Common myeloid progenitor, CD34-positive (primary cell): Measurements from ENCODE around the gene ZNF213.
"Not testable (repeated sequence)": the region's sequence is repeated elsewhere in the genome, so short reads cannot be mapped to it uniquely, and the experiment has no call there.

Experiments
- CTCF ChIA-PET: fragments of 350-600 bp; sonication (Branson Sonifier 250); formaldehyde crosslinking; loops from one replicate; lab custom pipeline; 2021; ENCODE audit warnings: antibody characterized with exemption; lab: Charles Lee
- POLR2A ChIA-PET: fragments of 350-600 bp; sonication (Branson Sonifier 250); formaldehyde crosslinking; loops from one replicate; lab custom pipeline; 2021; ENCODE audit warnings: antibody characterized with exemption; lab: Charles Lee
- DNase-seq, 3 donors: peaks; one replicate each; pipeline versions ENCODE4 v3.0.0 to v3.0.0-alpha.2; 2013
- H3K27ac ChIP-seq, 2 experiments: 1 replicate in 1 of 2; 2 replicates in 1 of 2; pipeline ENCODE4 v1.7.0; 2013; ENCODE audit warnings: inconsistent platforms in 2 of 2, low read length in 2 of 2, mild to moderate bottlenecking in 2 of 2, low read depth in 1 of 2, moderate library complexity in 1 of 2; ENCODE audit not compliant: severe bottlenecking in 2 of 2, insufficient read depth in 1 of 2, poor library complexity in 1 of 2
- H3K27me3 ChIP-seq, 5 experiments: replicated peaks in 2 of 5; 1 replicate in 3 of 5; 2 replicates in 2 of 5; pipeline versions ENCODE4 v1.6.1 to v1.7.0; 2013; ENCODE audit warnings: low read length in 4 of 5, mild to moderate bottlenecking in 2 of 5, moderate library complexity in 2 of 5, inconsistent platforms in 1 of 5; ENCODE audit not compliant: insufficient read depth in 5 of 5, control insufficient read depth in 4 of 5
- H3K36me3 ChIP-seq, 4 experiments: 1 replicate in 2 of 4; 2 replicates in 2 of 4; pipeline versions ENCODE4 v1.6.1 to v1.7.0; 2013; ENCODE audit warnings: low read length in 3 of 4, control low read depth in 1 of 4, mild to moderate bottlenecking in 1 of 4; ENCODE audit not compliant: control insufficient read depth in 4 of 4, insufficient read depth in 4 of 4
- H3K4me1 ChIP-seq, 4 experiments: 1 replicate in 3 of 4; 2 replicates in 1 of 4; pipeline versions ENCODE4 v1.6.1 to v1.7.1; 2013; ENCODE audit warnings: low read length in 3 of 4, mild to moderate bottlenecking in 3 of 4, control low read depth in 1 of 4, inconsistent platforms in 1 of 4, moderate library complexity in 1 of 4; ENCODE audit not compliant: control insufficient read depth in 4 of 4, insufficient read depth in 4 of 4; ENCODE audit errors: control extremely low read depth in 1 of 4
- H3K4me3 ChIP-seq, 7 experiments: 1 replicate in 4 of 7; 2 replicates in 3 of 7; pipeline versions ENCODE4 v1.5.1 to v1.7.0; 2013; ENCODE audit warnings: mild to moderate bottlenecking in 7 of 7, low read length in 6 of 7, moderate library complexity in 6 of 7, inconsistent platforms in 2 of 7, low read depth in 2 of 7, control low read depth in 1 of 7; ENCODE audit not compliant: insufficient read depth in 4 of 7, control insufficient read depth in 1 of 7; ENCODE audit errors: extremely low read depth in 1 of 7
- H3K9me3 ChIP-seq, 5 experiments: 1 replicate in 4 of 5; 2 replicates in 1 of 5; pipeline versions ENCODE4 v1.6.1 to v1.7.1; 2013; ENCODE audit warnings: low read length in 4 of 5, mild to moderate bottlenecking in 2 of 5, inconsistent platforms in 1 of 5, low read depth in 1 of 5, moderate library complexity in 1 of 5; ENCODE audit not compliant: control insufficient read depth in 4 of 5, insufficient read depth in 2 of 5; ENCODE audit errors: control extremely low read depth in 1 of 5
- WGBS: methylation state at CpG from one replicate; pipeline ENCODE4 v1.1.5; 2013; ENCODE audit not compliant: insufficient coverage; 5-methylcytosine and 5-hydroxymethylcytosine counted together

Gene ZNF213

DNA sequence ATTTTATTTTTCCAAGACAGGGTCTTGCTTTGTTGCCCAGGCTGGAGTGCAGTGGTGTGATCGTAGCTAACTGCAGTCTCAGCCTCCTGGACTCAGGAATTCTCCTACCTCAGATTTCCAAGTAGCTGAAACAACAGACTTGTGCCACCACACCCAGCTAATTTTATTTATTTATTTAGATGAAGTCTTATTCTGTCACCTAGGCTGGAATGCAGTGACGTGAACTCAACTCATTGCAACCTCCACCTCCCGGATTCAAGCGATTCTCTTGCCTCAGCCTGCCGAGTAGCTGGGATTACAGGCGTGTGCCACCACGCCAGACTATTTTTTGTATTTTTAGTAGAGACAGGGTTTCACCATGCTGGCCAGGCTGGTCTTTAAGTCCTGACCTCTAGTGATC, 33.9 kb downstream of the ZNF213 start:
- Histone ChIP-seq H3K4me1 (peaks cover 0 to 35% (median 29%) of the 10 kb centered on the region in 4 experiments), H3K27me3 (peaks cover 2 to 68% (median 32%) of the 10 kb centered on the region in 5 experiments)
- not testable (repeated sequence) for H3K9me3 ChIP-seq, H3K27ac ChIP-seq, H3K4me3 ChIP-seq, H3K36me3 ChIP-seq, DNase-seq
- ChIA-PET CTCF (interaction anchor here (0.8 to 2.5 kb wide), 13 partner anchors 8 to 141 kb away, joined by 3 to 16 read pairs (median 3); partner anchors contain the start of gene ZNF263), POLR2A (interaction anchor here (1.7 kb wide), 1 partner anchor 10 kb away, joined by 5 read pairs; no protein-coding TSS in a partner anchor)
- 91% methylated on average over 6 of the region's 7 CpGs for WGBS

DNA sequence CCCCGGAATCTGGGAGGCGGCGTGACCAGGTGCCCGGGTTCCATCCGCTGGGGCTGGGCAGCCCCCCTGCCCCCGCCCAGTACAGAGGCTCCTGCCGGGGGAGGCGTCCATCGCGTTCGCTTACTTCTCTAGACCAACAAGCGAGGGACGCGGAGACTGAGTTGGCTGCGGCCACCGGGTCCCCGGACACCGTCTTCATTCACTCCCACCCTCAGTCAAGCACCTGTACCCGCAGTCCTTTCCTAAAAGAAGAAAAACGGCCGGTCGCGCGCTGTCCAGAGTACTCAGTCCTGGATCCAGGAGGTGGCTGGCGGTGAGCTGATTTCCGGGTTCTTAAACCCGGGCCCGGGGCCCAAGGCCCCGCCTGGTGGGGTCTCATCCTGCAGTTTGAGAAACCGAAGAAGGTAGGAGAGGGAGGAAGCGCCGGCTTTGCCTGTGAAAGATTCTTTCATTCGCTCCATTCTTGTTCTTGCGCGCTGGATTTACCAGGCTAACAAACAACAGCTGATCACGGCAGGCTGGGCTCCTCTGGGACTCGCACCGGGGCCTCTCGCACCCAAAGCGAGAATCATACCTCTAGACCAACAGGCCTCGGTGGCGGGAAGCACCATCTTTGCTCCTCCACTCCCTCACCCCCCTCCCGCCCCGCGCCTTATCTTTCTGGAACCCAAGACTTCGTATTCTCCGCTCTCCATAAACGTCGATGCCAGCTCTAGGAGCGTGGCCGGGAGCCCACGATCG, 35.8 kb downstream of the ZNF213 start:
- peak in 1 of 3 donors; percentile 55 for DNase-seq
- ChIA-PET POLR2A (interaction anchor here (0.6 kb wide), 1 partner anchor 11 kb away, joined by 3 read pairs; no protein-coding TSS in a partner anchor), CTCF (interaction anchor here (1.0 to 2.1 kb wide), 3 partner anchors 9 to 169 kb away, joined by 4 to 6 read pairs (median 5); no protein-coding TSS in a partner anchor)
- no peaks in the 10 kb centered on the region for H3K36me3 ChIP-seq
- 0% methylated on average over 28 of the region's 53 CpGs for WGBS
- H3K4me1 ChIP-seq, result peaks cover 0 to 40% (median 35%) of the 10 kb centered on the region in 4 experiments
- H3K9me3 ChIP-seq, result peaks cover 0 to 2% (median 0%) of the 10 kb centered on the region in 5 experiments
- H3K4me3 ChIP-seq, result peak overlapping the region in 5 of 7 experiments; percentile 19 to 57 (median 43)
- H3K27ac ChIP-seq, result no peak overlapping the region
- H3K27me3 ChIP-seq, result peaks cover 3 to 87% (median 45%) of the 10 kb centered on the region in 5 experiments

DNA sequence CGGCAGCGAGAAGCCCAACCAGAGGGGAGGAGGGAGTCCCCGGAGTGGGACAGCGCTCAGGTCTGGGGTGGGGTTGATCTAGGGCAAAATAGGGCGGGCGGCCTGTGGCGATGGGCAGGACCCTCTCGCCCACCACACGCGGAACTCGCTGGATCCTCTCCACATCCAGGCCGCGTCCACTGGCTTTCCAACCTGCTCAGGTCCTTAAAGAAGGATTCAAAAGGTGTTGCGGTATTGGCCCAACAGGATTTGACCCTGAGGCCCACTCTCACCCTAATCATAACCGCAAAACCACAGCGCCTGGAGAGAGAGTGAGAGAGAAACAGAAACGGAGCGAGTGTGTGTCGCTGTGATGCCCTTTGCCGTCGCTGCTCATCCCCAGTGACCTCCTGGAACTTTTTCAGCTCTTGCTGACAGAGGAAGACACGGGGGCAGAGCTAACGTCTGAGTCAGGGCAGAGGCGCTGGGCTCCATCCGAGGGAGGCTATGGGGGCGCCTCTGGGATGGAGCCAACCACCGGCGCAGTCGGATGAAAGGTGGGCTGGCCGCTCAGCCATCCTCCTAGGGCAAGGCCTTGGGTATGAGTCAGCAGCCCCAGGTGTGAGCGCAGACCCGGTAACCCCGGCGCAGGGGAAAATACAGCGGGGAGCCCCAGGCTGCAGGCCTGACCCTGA, 36.5 kb downstream of the ZNF213 start:
- 3% methylated on average over 30 of the region's 35 CpGs for WGBS
- POLR2A ChIA-PET, result no interaction called here
- peaks cover 3 to 94% (median 52%) of the 10 kb centered on the region in 5 experiments for H3K27me3 ChIP-seq

DNA sequence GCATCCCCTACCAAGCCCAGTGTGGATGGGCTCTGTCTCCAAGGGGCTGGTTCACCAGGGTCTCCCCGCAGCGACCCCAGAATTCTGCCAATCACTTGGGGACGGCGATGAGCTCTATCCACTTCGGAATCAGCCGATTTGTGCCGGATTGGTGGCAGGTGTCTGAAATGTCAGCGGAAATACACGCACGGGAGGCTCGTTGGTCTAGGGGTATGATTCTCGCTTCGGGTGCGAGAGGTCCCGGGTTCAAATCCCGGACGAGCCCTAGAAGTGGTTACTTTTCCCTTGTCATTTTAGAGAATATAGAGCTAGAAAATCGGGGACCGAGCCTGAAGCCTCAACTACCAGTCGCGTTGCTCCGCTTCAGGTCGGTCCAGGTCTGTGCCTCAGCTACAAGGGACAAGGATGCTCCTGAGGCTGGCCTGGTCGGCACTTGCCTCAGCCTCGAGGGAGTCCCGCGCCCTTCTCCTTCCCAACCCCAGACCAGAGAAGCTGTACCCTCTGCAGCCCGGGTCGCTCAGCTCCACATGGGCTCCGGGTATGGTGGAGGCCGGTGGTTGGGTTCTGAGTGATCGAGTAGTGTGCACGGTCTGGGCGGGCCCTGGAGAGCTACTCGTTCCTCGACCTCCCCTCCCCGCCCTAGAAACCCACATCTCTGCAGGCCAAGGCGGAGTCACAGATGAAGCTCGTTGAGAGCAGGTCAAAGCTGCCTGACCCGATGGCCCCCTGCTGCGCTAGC, 37.2 kb downstream of the ZNF213 start:
- Histone ChIP-seq H3K4me3 (peak overlapping the region in 2 of 7 experiments; percentile 41 to 55), H3K27me3 (peaks cover 4 to 96% (median 54%) of the 10 kb centered on the region in 5 experiments)
- CTCF ChIA-PET, result interaction anchor here (1.0 to 1.3 kb wide), 5 partner anchors 10 to 170 kb away, joined by 3 to 7 read pairs (median 4); no protein-coding TSS in a partner anchor

More for the DNA sequence above, 36.5 kb downstream of the ZNF213 start:
- H3K4me3 ChIP-seq, result peak overlapping the region in 5 of 7 experiments; percentile 19 to 55 (median 41)
- H3K27ac ChIP-seq, result no peak overlapping the region
- peak in 2 of 3 donors; percentile 56 to 62 for DNase-seq
- H3K9me3 ChIP-seq, result peaks cover 0 to 3% (median 0%) of the 10 kb centered on the region in 5 experiments
- H3K4me1 ChIP-seq, result peaks cover 0 to 37% (median 33%) of the 10 kb centered on the region in 4 experiments
- CTCF ChIA-PET, result interaction anchor here (1.0 to 2.1 kb wide), 5 partner anchors 8 to 170 kb away, joined by 3 to 7 read pairs (median 5); no protein-coding TSS in a partner anchor
- no peaks in the 10 kb centered on the region for H3K36me3 ChIP-seq

DNA sequence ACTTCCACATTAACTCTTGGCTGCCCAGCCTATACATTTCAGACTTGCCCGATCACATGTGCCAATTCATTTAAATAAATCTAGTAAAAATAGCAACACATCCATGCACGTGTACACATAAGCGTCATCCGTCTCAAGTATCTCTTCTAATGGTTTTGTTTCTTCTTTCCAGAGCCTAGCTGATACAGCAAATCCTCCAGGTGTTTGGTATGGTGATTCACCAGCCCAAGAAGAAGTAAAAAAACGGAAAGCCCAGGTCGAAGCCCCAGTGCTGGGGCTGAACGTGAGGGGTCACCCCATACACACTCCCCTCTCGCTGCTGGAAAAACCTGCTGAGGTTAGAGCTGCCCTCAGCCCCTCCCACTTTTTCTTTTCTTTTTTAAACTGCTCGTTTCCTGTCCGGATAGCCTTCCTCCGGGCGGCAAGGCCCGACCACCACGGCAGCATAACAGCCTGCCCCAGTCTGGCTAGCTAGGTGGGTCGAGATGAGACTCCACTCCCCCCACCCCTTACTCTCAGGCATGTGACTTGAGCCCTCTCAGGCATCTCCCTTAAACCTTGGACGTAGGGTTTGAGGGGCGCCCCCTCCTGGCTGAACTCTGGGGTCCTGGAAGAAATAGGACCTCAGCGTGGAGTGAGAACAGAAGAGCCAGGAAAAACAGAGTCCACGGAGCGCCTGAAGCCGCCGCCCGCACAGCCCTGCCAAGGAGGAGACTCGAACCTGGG, 39.2 kb downstream of the ZNF213 start:
- ChIA-PET POLR2A (no interaction called here), CTCF (interaction anchor here (0.8 to 1.5 kb wide), 5 partner anchors 11 to 289 kb away, joined by 3 to 4 read pairs (median 3); no protein-coding TSS in a partner anchor)
- DNase-seq, result peak in 2 of 3 donors; percentile 56 to 68
- Histone ChIP-seq H3K36me3 (no peaks in the 10 kb centered on the region), H3K4me3 (peak overlapping the region in 3 of 7 experiments; percentile 6 to 47 (median 9)), H3K27me3 (peaks cover 5 to 98% (median 51%) of the 10 kb centered on the region in 5 experiments), H3K4me1 (peaks cover 0 to 37% (median 33%) of the 10 kb centered on the region in 4 experiments), H3K9me3 (peaks cover 0 to 3% (median 0%) of the 10 kb centered on the region in 5 experiments), H3K27ac (no peak overlapping the region)
- 4% methylated on average over 17 of the region's 24 CpGs for WGBS

More for the DNA sequence above, 37.2 kb downstream of the ZNF213 start:
- Histone ChIP-seq H3K4me1 (peaks cover 0 to 37% (median 33%) of the 10 kb centered on the region in 4 experiments), H3K36me3 (no peaks in the 10 kb centered on the region), H3K27ac (no peak overlapping the region), H3K9me3 (peaks cover 0 to 3% (median 0%) of the 10 kb centered on the region in 5 experiments)
- POLR2A ChIA-PET, result no interaction called here
- DNase-seq, result no peak
- WGBS, result 8% methylated on average over 32 of the region's 41 CpGs
